DMS53 (cell line): ENCODE data around the gene CACNA2D3.

Experiments
- DNase-seq: peaks from one replicate; lab custom pipeline; 2025; lab: John Stamatoyannopoulos, UW

The CACNA2D3 gene

GRCh38 chr3:54341811-54342210 is 219.5 kb downstream of the CACNA2D3 start:
- DNase-seq, result no peak

- no peak for DNase-seq
These were observed 220.3 kb downstream of the CACNA2D3 start for GRCh38 chr3:54342676-54343075.

GRCh38 chr3:54343495-54343894 is 221.1 kb downstream of the CACNA2D3 start:
- DNase-seq, result no peak

- DNase-seq, result no peak
These were observed 222.4 kb downstream of the CACNA2D3 start for GRCh38 chr3:54344601-54345231.

GRCh38 chr3:54345847-54346375 is 223.6 kb downstream of the CACNA2D3 start:
- no peak for DNase-seq

- DNase-seq, result no peak
These were observed 224.7 kb downstream of the CACNA2D3 start for GRCh38 chr3:54347060-54347459.

GRCh38 chr3:54347933-54348332 is 225.6 kb downstream of the CACNA2D3 start:
- DNase-seq, result no peak

- DNase-seq, result no peak
These were observed 226.9 kb downstream of the CACNA2D3 start for GRCh38 chr3:54349231-54349652.

GRCh38 chr3:54349691-54350090 is 227.3 kb downstream of the CACNA2D3 start:
- DNase-seq, result no peak

- DNase-seq, result no peak
These were observed 231.2 kb downstream of the CACNA2D3 start for GRCh38 chr3:54353546-54353945.

- DNase-seq, result no peak
These were observed 231.6 kb downstream of the CACNA2D3 start for GRCh38 chr3:54353946-54354345.

- DNase-seq, result no peak
These were observed 233.4 kb downstream of the CACNA2D3 start for GRCh38 chr3:54355800-54356199.

GRCh38 chr3:54356261-54357045 is 234.1 kb downstream of the CACNA2D3 start:
- no peak for DNase-seq

GRCh38 chr3:54357301-54357700 is 234.9 kb downstream of the CACNA2D3 start:
- DNase-seq, result no peak

- no peak for DNase-seq
These were observed 236.0 kb downstream of the CACNA2D3 start for GRCh38 chr3:54358316-54358715.

- peak; percentile 22 for DNase-seq
These were observed 236.8 kb downstream of the CACNA2D3 start for GRCh38 chr3:54358969-54359694.

- DNase-seq, result no peak
These were observed 238.0 kb downstream of the CACNA2D3 start for GRCh38 chr3:54360320-54360719.

- DNase-seq, result no peak
These were observed 239.5 kb downstream of the CACNA2D3 start for GRCh38 chr3:54361746-54362283.

GRCh38 chr3:54366007-54366750 is 243.8 kb downstream of the CACNA2D3 start:
- DNase-seq, result no peak

GRCh38 chr3:54366839-54367238 is 244.5 kb downstream of the CACNA2D3 start:
- DNase-seq, result peak; percentile 1

- DNase-seq, result no peak
These were observed 249.9 kb downstream of the CACNA2D3 start for GRCh38 chr3:54372232-54372631.
